ENCODE data around the gene FAF1.

Gene FAF1

GRCh38 chr1:50822035-50822776 lies 137.9 kb downstream of the FAF1 start:
- ChIA-PET POLR2A (no interaction called here), CTCF (no interaction called here)
- no peak for DNase-seq (ENCODE audit: extremely low spot score)
- no peak for TF ChIP-seq FOXA1 (IDR thresholded peaks at IDR 0.05)
- no peak for TF ChIP-seq ARNT (IDR thresholded peaks at IDR 0.05)
- no peak for TF ChIP-seq L3MBTL2 (conservative IDR thresholded peaks at IDR 0.05)
- no peak for TF ChIP-seq LEF1 (IDR thresholded peaks at IDR 0.05; ENCODE audit: borderline replicate concordance)
- no peak for TF ChIP-seq PKNOX1 (IDR thresholded peaks at IDR 0.05)
- TF ChIP-seq TARDBP (IDR thresholded peaks at IDR 0.05), result no peak
- TF ChIP-seq ZNF384 (IDR thresholded peaks at IDR 0.05), result no peak
- TF ChIP-seq HDGF (IDR thresholded peaks at IDR 0.05; ENCODE audit: borderline replicate concordance), result no peak

GRCh38 chr1:50820545-50820944 lies 139.5 kb downstream of the FAF1 start:
- ChIA-PET POLR2A (no interaction called here), CTCF (no interaction called here)
- TF ChIP-seq SP1 (IDR thresholded peaks at IDR 0.05) (no peak), BHLHE40 (IDR thresholded peaks at IDR 0.05; ENCODE audit: borderline replicate concordance) (no peak), FOXM1 (IDR thresholded peaks at IDR 0.05; ENCODE audit: borderline replicate concordance) (no peak), FOXA1 (IDR thresholded peaks at IDR 0.05) (no peak), TARDBP (IDR thresholded peaks at IDR 0.05) (no peak), FOXK2 (IDR thresholded peaks at IDR 0.05) (no peak)

GRCh38 chr1:50812346-50812745 lies 147.7 kb downstream of the FAF1 start:
- POLR2A ChIA-PET, result no interaction called here
- DNase-seq (ENCODE audit: extremely low spot score), result no peak
- CTCF ChIA-PET, result no interaction called here
- TF ChIP-seq FOXA1 (IDR thresholded peaks at IDR 0.05), result no peak
- TF ChIP-seq ELF4 (IDR thresholded peaks at IDR 0.05), result no peak
- no peak for TF ChIP-seq PKNOX1 (IDR thresholded peaks at IDR 0.05)
- no peak for TF ChIP-seq TARDBP (IDR thresholded peaks at IDR 0.05)
- TF ChIP-seq LEF1 (IDR thresholded peaks at IDR 0.05; ENCODE audit: borderline replicate concordance), result no peak
- no peak for TF ChIP-seq NFRKB (IDR thresholded peaks at IDR 0.05)
- no peak for TF ChIP-seq SP1 (IDR thresholded peaks at IDR 0.05)
- TF ChIP-seq ZNF384 (IDR thresholded peaks at IDR 0.05), result no peak
- no peak for TF ChIP-seq HDGF (IDR thresholded peaks at IDR 0.05; ENCODE audit: borderline replicate concordance)
- no peak for TF ChIP-seq ARNT (IDR thresholded peaks at IDR 0.05)
- TF ChIP-seq SUZ12 (IDR thresholded peaks at IDR 0.05), result no peak
- TF ChIP-seq CTBP1 (IDR thresholded peaks at IDR 0.05; ENCODE audit: borderline replicate concordance), result no peak
- TF ChIP-seq BHLHE40 (IDR thresholded peaks at IDR 0.05; ENCODE audit: borderline replicate concordance), result no peak
- no peak for TF ChIP-seq FOXK2 (IDR thresholded peaks at IDR 0.05)
- TF ChIP-seq L3MBTL2 (conservative IDR thresholded peaks at IDR 0.05), result no peak
- no peak for TF ChIP-seq FOXM1 (IDR thresholded peaks at IDR 0.05; ENCODE audit: borderline replicate concordance)

More at GRCh38 chr1:50820545-50820944, 139.5 kb downstream of the FAF1 start:
- DNase-seq (ENCODE audit: extremely low spot score), result no peak

GRCh38 chr1:50808296-50808695 lies 151.8 kb downstream of the FAF1 start:
- POLR2A ChIA-PET, result no interaction called here
- CTCF ChIA-PET, result interaction anchor here (1.2 kb wide), 1 partner anchor 12 kb away, joined by 3 read pairs; no protein-coding TSS in a partner anchor
- TF ChIP-seq ELF4 (IDR thresholded peaks at IDR 0.05), result no peak
- TF ChIP-seq PKNOX1 (IDR thresholded peaks at IDR 0.05), result no peak
- TF ChIP-seq CTBP1 (IDR thresholded peaks at IDR 0.05; ENCODE audit: borderline replicate concordance), result no peak
- no peak for TF ChIP-seq ARNT (IDR thresholded peaks at IDR 0.05)
- no peak for TF ChIP-seq FOXK2 (IDR thresholded peaks at IDR 0.05)
- TF ChIP-seq NFRKB (IDR thresholded peaks at IDR 0.05), result no peak
- no peak for TF ChIP-seq ZNF384 (IDR thresholded peaks at IDR 0.05)
- no peak for TF ChIP-seq BHLHE40 (IDR thresholded peaks at IDR 0.05; ENCODE audit: borderline replicate concordance)
- TF ChIP-seq TARDBP (IDR thresholded peaks at IDR 0.05), result no peak
- TF ChIP-seq SP1 (IDR thresholded peaks at IDR 0.05), result no peak
- TF ChIP-seq HDGF (IDR thresholded peaks at IDR 0.05; ENCODE audit: borderline replicate concordance), result no peak
- TF ChIP-seq FOXM1 (IDR thresholded peaks at IDR 0.05; ENCODE audit: borderline replicate concordance), result no peak
- no peak for TF ChIP-seq L3MBTL2 (conservative IDR thresholded peaks at IDR 0.05)
- TF ChIP-seq SUZ12 (IDR thresholded peaks at IDR 0.05), result no peak
- no peak for TF ChIP-seq FOXA1 (IDR thresholded peaks at IDR 0.05)
- TF ChIP-seq LEF1 (IDR thresholded peaks at IDR 0.05; ENCODE audit: borderline replicate concordance), result no peak
- no peak for DNase-seq (ENCODE audit: extremely low spot score)

GRCh38 chr1:50796272-50796671 lies 163.8 kb downstream of the FAF1 start:
- POLR2A ChIA-PET, result no interaction called here
- no peak for TF ChIP-seq PKNOX1 (IDR thresholded peaks at IDR 0.05)
- no peak for TF ChIP-seq HDGF (IDR thresholded peaks at IDR 0.05; ENCODE audit: borderline replicate concordance)
- TF ChIP-seq ELF4 (IDR thresholded peaks at IDR 0.05), result no peak
- TF ChIP-seq NFRKB (IDR thresholded peaks at IDR 0.05), result no peak
- TF ChIP-seq L3MBTL2 (conservative IDR thresholded peaks at IDR 0.05), result no peak
- TF ChIP-seq CTBP1 (IDR thresholded peaks at IDR 0.05; ENCODE audit: borderline replicate concordance), result no peak
- TF ChIP-seq SP1 (IDR thresholded peaks at IDR 0.05), result no peak
- TF ChIP-seq TARDBP (IDR thresholded peaks at IDR 0.05), result no peak
- no peak for DNase-seq (ENCODE audit: extremely low spot score)
- CTCF ChIA-PET, result interaction anchor here (1.1 kb wide), 1 partner anchor 12 kb away, joined by 3 read pairs; no protein-coding TSS in a partner anchor
